ENCODE data around the gene USP48. TPM values are rescaled to one million over a fixed set of nuclear protein-coding genes. Genes with fewer than 3 reads are reported as not detected.

USP48 gene
- total and polyA plus RNA-seq, 10 of the 15 experiments (the other 5 are each of a cell fraction or from before 2014, with no cell fraction given): 21.2 to 115 (median 75.5) TPM

GRCh38 chr1:21640653-21641052 is 142.3 kb downstream of the USP48 start:
- 42% methylated on average over 6 of the region's 6 CpGs for WGBS (ENCODE audit: insufficient coverage, insufficient replicate concordance, low lambda C conversion rate, missing lambda C conversion rate)
- Histone ChIP-seq H3K27me3 (replicated peaks in 1 of 2; ENCODE audit: control insufficient read depth in 2 of 2, insufficient read depth in 2 of 2, low read length in 1 of 2) (no peaks in the 10 kb centered on the region; a peak in 1 of 4 replicates), H4K20me1 (ENCODE audit: control insufficient read depth, insufficient read depth) (no peaks in the 10 kb centered on the region), H2AFZ (ENCODE audit: control insufficient read depth, low read depth, low read length) (no peak overlapping the region), H3K4me2 (ENCODE audit: control insufficient read depth, insufficient read depth) (no peak overlapping the region), H3K27ac (ENCODE audit: control insufficient read depth, insufficient read depth) (no peak overlapping the region), H3K4me1 (ENCODE audit: control insufficient read depth, insufficient read depth, low read length) (no peaks in the 10 kb centered on the region), H3K4me3 (no peak overlapping the region), H3K79me2 (ENCODE audit: control insufficient read depth, insufficient read depth, low read length) (no peaks in the 10 kb centered on the region), H3K9ac (ENCODE audit: control insufficient read depth, insufficient read depth, low read length) (no peak overlapping the region), H3K36me3 (ENCODE audit: control insufficient read depth in 2 of 2, insufficient read depth in 2 of 2, low read length in 1 of 2) (no peaks in the 10 kb centered on the region), H3K9me3 (replicated peaks; ENCODE audit: control insufficient read depth, insufficient read depth, low read length) (no peaks in the 10 kb centered on the region)
- no peak for ATAC-seq
- RAD21 ChIA-PET (ENCODE audit: unreplicated experiment): no interaction called here
- no TSS peak for BruUV-seq (replicated peaks)
- no peak for DNase-seq (ENCODE audit: low read depth, low spot score)
- intact Hi-C loops (cut with micrococcal nuclease; ENCODE audit: unreplicated experiment): no loop called here
- in situ Hi-C loops (cut with MboI): no loop called here
- no peak for TF ChIP-seq ZSCAN29 (IDR thresholded peaks at IDR 0.05)
- no peak for TF ChIP-seq PAX8 (IDR thresholded peaks at IDR 0.05)
- no peak for TF ChIP-seq GATAD2B (conservative IDR thresholded peaks at IDR 0.05; ENCODE audit: low read depth)
- TF ChIP-seq SREBF2 (IDR thresholded peaks at IDR 0.05; ENCODE audit: low read length): no peak
- TF ChIP-seq POLR2A (IDR thresholded peaks at IDR 0.05; ENCODE audit: low read depth, low read length): no peak
- no peak for TF ChIP-seq TAF1 (IDR thresholded peaks at IDR 0.05; ENCODE audit: borderline replicate concordance, low read depth, low read length)
- no peak for TF ChIP-seq IKZF1 (conservative IDR thresholded peaks at IDR 0.05)
- no peak for FAIRE-seq
- SMC1A ChIA-PET (ENCODE audit: uncharacterized antibody, unreplicated experiment): no interaction called here
- CTCF ChIA-PET: no interaction called here
- POLR2A ChIA-PET: interaction anchor here (0.5 kb wide), 1 partner anchor 137 kb away, joined by 6 read pairs; no protein-coding TSS in a partner anchor

GRCh38 chr1:21639594-21640041 is 143.3 kb downstream of the USP48 start:
- Histone ChIP-seq H3K36me3 (ENCODE audit: control insufficient read depth in 2 of 2, insufficient read depth in 2 of 2, low read length in 1 of 2) (no peaks in the 10 kb centered on the region), H3K9me3 (replicated peaks; ENCODE audit: control insufficient read depth, insufficient read depth, low read length) (no peaks in the 10 kb centered on the region), H3K4me3 (no peak overlapping the region), H2AFZ (ENCODE audit: control insufficient read depth, low read depth, low read length) (no peak overlapping the region), H3K79me2 (ENCODE audit: control insufficient read depth, insufficient read depth, low read length) (no peaks in the 10 kb centered on the region), H3K27me3 (replicated peaks in 1 of 2; ENCODE audit: control insufficient read depth in 2 of 2, insufficient read depth in 2 of 2, low read length in 1 of 2) (peaks cover 0 to under 1% of the 10 kb centered on the region in 2 experiments; a peak in 1 of 4 replicates), H3K27ac (ENCODE audit: control insufficient read depth, insufficient read depth) (no peak overlapping the region), H3K9ac (ENCODE audit: control insufficient read depth, insufficient read depth, low read length) (no peak overlapping the region), H3K4me2 (ENCODE audit: control insufficient read depth, insufficient read depth) (no peak overlapping the region), H4K20me1 (ENCODE audit: control insufficient read depth, insufficient read depth) (no peaks in the 10 kb centered on the region), H3K4me1 (ENCODE audit: control insufficient read depth, insufficient read depth, low read length) (no peaks in the 10 kb centered on the region)
- no peak for TF ChIP-seq KDM1A (IDR thresholded peaks at IDR 0.05; ENCODE audit: borderline replicate concordance)
- CTCF ChIA-PET: no interaction called here
- intact Hi-C loops (cut with micrococcal nuclease; ENCODE audit: unreplicated experiment): no loop called here
- RAD21 ChIA-PET (ENCODE audit: unreplicated experiment): no interaction called here
- SMC1A ChIA-PET (ENCODE audit: uncharacterized antibody, unreplicated experiment): no interaction called here
- FAIRE-seq (no peak), ATAC-seq (no peak), DNase-seq (ENCODE audit: low read depth, low spot score) (no peak)
- no TSS peak for BruUV-seq (replicated peaks)
- in situ Hi-C loops (cut with MboI): no loop called here
- POLR2A ChIA-PET: no interaction called here
- WGBS (ENCODE audit: insufficient coverage, insufficient replicate concordance, low lambda C conversion rate, missing lambda C conversion rate): 58% methylated on average over 21 of the region's 24 CpGs

Measured in GM12878 (cell line).